ENCODE data around the gene OR6N2. TPM values are rescaled to one million over a fixed set of nuclear protein-coding genes. Genes with fewer than 3 reads are reported as not detected.
A peak's percentile ranks its signal among the peaks of the same experiment; 100 is the strongest.

The OR6N2 gene
- polyA plus RNA-seq, 3 donors: not detected

- Histone ChIP-seq H3K4me1 (ENCODE audit: control insufficient read depth in 1 of 2, insufficient read depth in 2 of 2, low read length in 2 of 2) (peaks cover 87% of the 10 kb centered on the region in 2 donors), H3K27me3 (ENCODE audit: control insufficient read depth in 2 of 2, insufficient read depth in 2 of 2, low read length in 2 of 2) (no peaks in the 10 kb centered on the region), H3K27ac (ENCODE audit: low read depth in 1 of 2, low read length in 2 of 2) (peak overlapping the region in 1 of 2 donors; percentile 85), H4K20me1 (ENCODE audit: insufficient read depth, low read length) (no peaks in the 10 kb centered on the region), H3K4me2 (replicated peaks; ENCODE audit: extremely low read depth, low read length, poor library complexity, severe bottlenecking) (peak overlapping the region; percentile 85), H3K36me3 (replicated peaks in 1 of 2; ENCODE audit: control insufficient read depth in 1 of 2, insufficient read depth in 2 of 2, low read length in 2 of 2) (no peaks in the 10 kb centered on the region), H3K9ac (ENCODE audit: insufficient read depth, low read length, poor library complexity, severe bottlenecking) (no peak overlapping the region), H3K9me3 (replicated peaks in 1 of 2; ENCODE audit: control insufficient read depth in 1 of 2, insufficient read depth in 1 of 2, low read length in 2 of 2) (no peaks in the 10 kb centered on the region), H3K79me2 (ENCODE audit: insufficient read depth, low read length) (peaks cover 77% of the 10 kb centered on the region), H2AFZ (ENCODE audit: insufficient read depth, low read depth, low read length, poor library complexity, severe bottlenecking) (no peak overlapping the region), H3K4me3 (replicated peaks in 1 of 3; ENCODE audit: low read depth in 2 of 3, low read length in 3 of 3) (peak overlapping the region in 1 of 3 experiments; percentile 72)
- no CpG with 5 or more reads among the region's 2 CpGs for WGBS (ENCODE audit: insufficient coverage)
- Mint-ChIP-seq H3K4me1 (peaks cover 80% of the 10 kb centered on the region), H3K9me3 (no peaks in the 10 kb centered on the region), H3K4me3 (peak overlapping the region in 1 of 2 donors; percentile 59), H3K36me3 (peaks cover 1 to 10% of the 10 kb centered on the region in 2 donors), H3K27ac (peak overlapping the region; percentile 79 to 99 (median 92)), H3K27me3 (ENCODE audit: low read depth in 3 of 3) (no peaks in the 10 kb centered on the region)
- TF ChIP-seq, protein P1, sequence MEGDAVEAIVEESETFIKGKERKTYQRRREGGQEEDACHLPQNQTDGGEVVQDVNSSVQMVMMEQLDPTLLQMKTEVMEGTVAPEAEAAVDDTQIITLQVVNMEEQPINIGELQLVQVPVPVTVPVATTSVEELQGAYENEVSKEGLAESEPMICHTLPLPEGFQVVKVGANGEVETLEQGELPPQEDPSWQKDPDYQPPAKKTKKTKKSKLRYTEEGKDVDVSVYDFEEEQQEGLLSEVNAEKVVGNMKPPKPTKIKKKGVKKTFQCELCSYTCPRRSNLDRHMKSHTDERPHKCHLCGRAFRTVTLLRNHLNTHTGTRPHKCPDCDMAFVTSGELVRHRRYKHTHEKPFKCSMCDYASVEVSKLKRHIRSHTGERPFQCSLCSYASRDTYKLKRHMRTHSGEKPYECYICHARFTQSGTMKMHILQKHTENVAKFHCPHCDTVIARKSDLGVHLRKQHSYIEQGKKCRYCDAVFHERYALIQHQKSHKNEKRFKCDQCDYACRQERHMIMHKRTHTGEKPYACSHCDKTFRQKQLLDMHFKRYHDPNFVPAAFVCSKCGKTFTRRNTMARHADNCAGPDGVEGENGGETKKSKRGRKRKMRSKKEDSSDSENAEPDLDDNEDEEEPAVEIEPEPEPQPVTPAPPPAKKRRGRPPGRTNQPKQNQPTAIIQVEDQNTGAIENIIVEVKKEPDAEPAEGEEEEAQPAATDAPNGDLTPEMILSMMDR (IDR thresholded peaks at IDR 0.05): no peak
- DNase-seq: peak in 1 of 3 donors; percentile 41
- intact Hi-C loops (cut with micrococcal nuclease): no loop called here
Observed at GRCh38 chr1:158812336-158812735, 31.3 kb upstream of the OR6N2 start.

DNA sequence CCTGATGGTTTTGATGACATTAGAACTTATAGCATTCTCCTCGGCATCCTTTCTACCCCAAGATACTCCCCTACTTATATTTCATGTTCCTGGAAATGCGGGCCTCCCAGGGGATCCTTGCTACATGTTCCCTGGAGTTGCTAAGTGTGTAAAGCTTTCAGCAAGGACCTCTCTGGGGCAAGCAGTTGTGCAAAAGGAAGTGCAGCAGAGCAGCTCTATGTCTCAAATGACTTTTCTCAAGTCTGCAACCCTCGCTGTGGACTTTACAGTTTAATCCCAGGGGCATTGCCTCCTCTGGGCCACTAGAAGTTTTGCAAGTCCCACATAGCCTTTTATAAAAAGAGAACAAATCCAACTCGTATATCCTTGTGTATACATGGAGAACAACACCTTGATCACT, 29.3 kb upstream of the OR6N2 start:
- Histone ChIP-seq H3K9ac (ENCODE audit: insufficient read depth, low read length, poor library complexity, severe bottlenecking) (no peak overlapping the region), H4K20me1 (ENCODE audit: insufficient read depth, low read length) (no peaks in the 10 kb centered on the region), H3K36me3 (replicated peaks in 1 of 2; ENCODE audit: control insufficient read depth in 1 of 2, insufficient read depth in 2 of 2, low read length in 2 of 2) (no peaks in the 10 kb centered on the region), H3K9me3 (replicated peaks in 1 of 2; ENCODE audit: control insufficient read depth in 1 of 2, insufficient read depth in 1 of 2, low read length in 2 of 2) (no peaks in the 10 kb centered on the region), H3K4me2 (replicated peaks; ENCODE audit: extremely low read depth, low read length, poor library complexity, severe bottlenecking) (peak overlapping the region; percentile 85), H2AFZ (ENCODE audit: insufficient read depth, low read depth, low read length, poor library complexity, severe bottlenecking) (no peak overlapping the region), H3K27ac (ENCODE audit: low read depth in 1 of 2, low read length in 2 of 2) (peak overlapping the region; percentile 52 to 85), H3K27me3 (ENCODE audit: control insufficient read depth in 2 of 2, insufficient read depth in 2 of 2, low read length in 2 of 2) (no peaks in the 10 kb centered on the region), H3K79me2 (ENCODE audit: insufficient read depth, low read length) (peaks cover 62% of the 10 kb centered on the region), H3K4me3 (replicated peaks in 1 of 3; ENCODE audit: low read depth in 2 of 3, low read length in 3 of 3) (peak overlapping the region in 2 of 3 experiments; percentile 29 to 72), H3K4me1 (ENCODE audit: control insufficient read depth in 1 of 2, insufficient read depth in 2 of 2, low read length in 2 of 2) (peaks cover 95% of the 10 kb centered on the region in 2 donors)
- TF ChIP-seq, protein P1 (IDR thresholded peaks at IDR 0.05): no peak
- WGBS (ENCODE audit: insufficient coverage): 0% methylated on average over 2 of the region's 4 CpGs
- Mint-ChIP-seq H3K27ac (peak overlapping the region; percentile 92 to 99 (median 97)), H3K9me3 (no peaks in the 10 kb centered on the region), H3K4me3 (peak overlapping the region; percentile 56 to 92), H3K4me1 (peaks cover 82% of the 10 kb centered on the region), H3K27me3 (ENCODE audit: low read depth in 3 of 3) (no peaks in the 10 kb centered on the region), H3K36me3 (peaks cover 5 to 14% of the 10 kb centered on the region in 2 donors)
- intact Hi-C loops (cut with micrococcal nuclease): no loop called here
- DNase-seq: peak; percentile 22 to 65 (median 46)
